ENCODE measurements around the gene PRSS50.
"Not testable (repeated sequence)": the region's sequence is repeated elsewhere in the genome, so short reads cannot be mapped to it uniquely, and the experiment has no call there.

Gene PRSS50

DNA sequence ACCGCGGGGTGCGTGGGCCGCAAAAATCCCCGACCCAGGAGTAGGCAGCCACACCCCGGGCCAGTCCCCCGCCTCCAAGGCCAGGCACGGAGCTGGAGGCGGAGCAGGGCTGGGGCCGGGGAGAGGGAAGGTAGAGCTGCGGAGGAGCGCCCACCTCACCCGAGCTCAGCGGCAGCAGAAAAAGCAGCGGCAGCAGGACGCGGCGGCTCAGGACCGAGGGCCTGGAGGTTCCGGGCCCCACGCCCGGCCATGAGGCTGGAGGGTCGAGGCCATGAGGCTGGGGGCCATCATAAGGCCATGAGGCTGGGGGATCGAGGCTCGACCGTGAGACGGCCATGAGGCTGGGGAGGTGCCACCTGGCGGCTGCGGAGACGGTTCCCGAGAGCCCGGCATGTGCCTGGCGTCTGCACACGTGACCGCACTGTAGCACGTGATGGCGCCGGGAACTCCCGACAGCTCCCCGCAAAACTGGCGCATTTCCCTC, 32.9 kb upstream of the PRSS50 start:
- TF ChIP-seq, protein P1, sequence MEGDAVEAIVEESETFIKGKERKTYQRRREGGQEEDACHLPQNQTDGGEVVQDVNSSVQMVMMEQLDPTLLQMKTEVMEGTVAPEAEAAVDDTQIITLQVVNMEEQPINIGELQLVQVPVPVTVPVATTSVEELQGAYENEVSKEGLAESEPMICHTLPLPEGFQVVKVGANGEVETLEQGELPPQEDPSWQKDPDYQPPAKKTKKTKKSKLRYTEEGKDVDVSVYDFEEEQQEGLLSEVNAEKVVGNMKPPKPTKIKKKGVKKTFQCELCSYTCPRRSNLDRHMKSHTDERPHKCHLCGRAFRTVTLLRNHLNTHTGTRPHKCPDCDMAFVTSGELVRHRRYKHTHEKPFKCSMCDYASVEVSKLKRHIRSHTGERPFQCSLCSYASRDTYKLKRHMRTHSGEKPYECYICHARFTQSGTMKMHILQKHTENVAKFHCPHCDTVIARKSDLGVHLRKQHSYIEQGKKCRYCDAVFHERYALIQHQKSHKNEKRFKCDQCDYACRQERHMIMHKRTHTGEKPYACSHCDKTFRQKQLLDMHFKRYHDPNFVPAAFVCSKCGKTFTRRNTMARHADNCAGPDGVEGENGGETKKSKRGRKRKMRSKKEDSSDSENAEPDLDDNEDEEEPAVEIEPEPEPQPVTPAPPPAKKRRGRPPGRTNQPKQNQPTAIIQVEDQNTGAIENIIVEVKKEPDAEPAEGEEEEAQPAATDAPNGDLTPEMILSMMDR (IDR thresholded peaks at IDR 0.05; ENCODE audit: control insufficient read depth, extremely low read depth, insufficient read depth), result no peak
- H3K4me3 ChIP-seq (ENCODE audit: low read depth, low read length), result no peak overlapping the region
- DNase-seq (ENCODE audit: low read depth), result no peak

DNA sequence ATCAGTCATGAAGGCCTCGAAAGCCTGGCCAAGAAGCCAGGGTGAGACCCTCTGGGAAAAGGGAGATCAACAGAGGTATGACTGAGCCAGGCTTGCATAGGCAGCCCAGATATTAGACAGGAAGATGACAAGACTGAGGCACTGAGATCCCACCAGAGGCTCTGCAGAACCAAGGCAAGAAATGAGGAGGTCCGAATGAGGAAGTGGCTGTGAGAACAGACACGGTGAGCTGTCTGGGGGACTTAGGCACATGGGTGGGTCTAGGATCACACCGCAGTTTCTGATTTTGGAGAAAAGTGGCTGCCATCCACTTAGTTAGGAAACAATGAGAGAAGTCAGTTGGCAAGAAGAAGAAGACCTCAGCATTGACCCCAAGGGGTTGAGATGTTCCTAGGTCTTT, 31.5 kb upstream of the PRSS50 start:
- DNase-seq (ENCODE audit: low read depth), result no peak
- TF ChIP-seq, protein P1 (IDR thresholded peaks at IDR 0.05; ENCODE audit: control insufficient read depth, extremely low read depth, insufficient read depth), result no peak

DNA sequence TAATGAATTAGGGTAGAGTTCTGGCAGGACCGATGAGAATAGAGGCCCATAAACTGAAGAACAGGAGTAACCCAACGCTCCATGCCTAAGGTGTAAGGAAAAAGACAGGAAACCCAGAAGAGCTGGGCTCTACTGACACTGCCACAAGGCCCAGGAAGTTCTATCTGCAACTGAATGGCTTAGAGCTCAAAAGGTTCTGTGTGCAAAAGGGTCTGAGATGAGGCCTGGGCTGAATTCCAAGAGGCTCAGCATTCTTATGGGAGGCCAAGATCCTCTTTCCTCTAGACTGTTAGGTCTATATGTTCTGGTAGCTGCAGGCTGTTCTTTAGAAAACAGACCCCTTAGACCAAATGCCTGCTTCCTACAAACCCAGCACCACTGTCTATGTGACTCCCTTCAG, 30.5 kb upstream of the PRSS50 start:
- TF ChIP-seq, protein P1 (IDR thresholded peaks at IDR 0.05; ENCODE audit: control insufficient read depth, extremely low read depth, insufficient read depth), result no peak
- no peak for DNase-seq (ENCODE audit: low read depth)
- H3K4me3 ChIP-seq (ENCODE audit: low read depth, low read length), result no peak overlapping the region

More for the DNA sequence above, 31.5 kb upstream of the PRSS50 start:
- H3K4me3 ChIP-seq (ENCODE audit: low read depth, low read length), result no peak overlapping the region

DNA sequence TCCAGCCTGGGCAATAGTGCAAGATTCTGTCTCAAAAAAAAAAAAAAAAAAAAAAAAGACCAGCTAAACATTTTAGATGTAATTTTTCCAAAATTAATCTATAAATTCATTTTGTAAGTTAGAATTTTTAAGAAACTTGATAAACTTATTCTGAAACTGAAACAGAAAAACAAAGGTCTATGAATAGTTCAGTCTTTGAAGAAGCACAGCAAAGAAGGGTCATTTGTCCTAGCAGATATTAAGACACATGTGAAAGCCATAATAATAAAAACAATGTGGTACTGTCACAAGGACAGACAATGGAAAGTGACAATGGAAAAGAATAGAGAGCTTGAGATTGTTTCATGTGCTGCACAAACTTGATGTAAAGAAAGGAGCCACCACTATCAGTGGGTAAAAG, 29.0 kb upstream of the PRSS50 start:
- TF ChIP-seq, protein P1 (IDR thresholded peaks at IDR 0.05; ENCODE audit: control insufficient read depth, extremely low read depth, insufficient read depth), result no peak
- H3K4me3 ChIP-seq (ENCODE audit: low read depth, low read length), result no peak overlapping the region
- DNase-seq (ENCODE audit: low read depth), result no peak

DNA sequence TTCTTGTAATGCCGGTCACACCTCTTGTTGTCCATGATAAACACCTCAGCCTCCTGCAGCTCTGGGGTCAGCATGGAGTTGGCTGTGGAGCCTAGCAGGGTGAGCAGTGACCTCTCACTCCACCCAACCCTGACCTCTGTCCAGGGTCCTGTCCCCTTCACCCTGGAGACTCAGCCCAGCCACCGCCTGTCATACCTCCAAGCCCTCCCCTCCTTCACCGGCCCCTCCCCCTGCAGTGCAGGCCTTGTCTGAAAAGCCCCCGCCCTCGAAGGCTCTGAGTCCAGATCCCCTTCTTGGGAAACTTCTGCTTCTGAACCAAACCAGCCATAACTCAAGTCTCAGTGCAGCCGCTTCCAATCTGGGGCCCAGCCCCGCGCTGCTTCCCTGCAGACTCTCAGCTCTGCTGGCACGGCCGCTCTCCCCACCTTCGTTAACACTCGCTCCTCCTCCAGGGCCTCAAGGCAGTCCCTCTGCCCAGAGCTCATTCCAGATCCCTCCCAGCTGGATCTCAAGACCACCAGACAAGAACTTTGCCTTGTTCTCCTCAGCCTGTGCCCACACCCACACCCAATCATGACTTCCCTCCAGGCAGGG, 25.4 kb upstream of the PRSS50 start:
- no peak for DNase-seq (ENCODE audit: low read depth)
- no peak overlapping the region for H3K4me3 ChIP-seq (ENCODE audit: low read depth, low read length)
- TF ChIP-seq, protein P1 (IDR thresholded peaks at IDR 0.05; ENCODE audit: control insufficient read depth, extremely low read depth, insufficient read depth), result no peak

DNA sequence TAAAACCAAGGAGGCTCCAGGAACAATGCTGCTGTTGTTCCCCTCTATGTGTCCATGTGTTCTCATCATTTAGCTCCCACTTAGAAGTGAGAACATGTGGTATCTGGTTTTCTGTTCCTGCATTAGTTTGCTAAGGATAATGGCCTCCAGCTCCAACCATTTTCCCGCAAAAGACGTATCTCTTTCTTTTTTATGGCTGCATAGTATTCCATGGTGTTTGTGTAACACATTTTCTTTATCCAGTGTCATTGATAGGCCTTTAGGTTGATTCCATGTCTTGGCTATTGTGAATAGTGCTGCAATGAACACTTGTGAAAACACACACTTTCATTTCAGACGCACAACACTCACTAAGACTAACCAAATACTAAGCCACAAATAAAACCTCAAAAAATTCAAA, 21.9 kb upstream of the PRSS50 start:
- DNase-seq (ENCODE audit: low read depth); H3K4me3 ChIP-seq (ENCODE audit: low read depth, low read length): not testable (repeated sequence)

DNA sequence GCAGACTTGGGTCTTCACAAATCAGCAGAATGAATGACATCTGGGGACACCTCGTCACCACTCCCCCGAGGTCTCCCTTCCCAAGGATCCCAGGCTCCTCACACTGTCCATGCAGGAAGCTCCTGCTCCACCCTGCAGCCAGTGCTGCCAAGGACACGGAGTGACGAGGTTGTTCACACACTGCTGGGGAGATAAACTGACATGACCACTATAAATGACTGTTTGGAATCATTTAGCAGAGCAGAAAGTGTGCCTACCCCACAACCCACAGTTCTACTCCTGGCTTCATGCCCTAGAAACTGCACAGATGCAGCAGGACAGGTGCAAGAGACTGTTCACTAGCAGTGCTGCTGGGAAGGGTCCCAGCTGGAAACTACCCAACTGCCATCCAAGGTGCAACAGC, 19.7 kb upstream of the PRSS50 start:
- DNase-seq (ENCODE audit: low read depth), result no peak
- TF ChIP-seq, protein P1 (IDR thresholded peaks at IDR 0.05; ENCODE audit: control insufficient read depth, extremely low read depth, insufficient read depth), result no peak

More for the DNA sequence above, 19.7 kb upstream of the PRSS50 start:
- H3K4me3 ChIP-seq (ENCODE audit: low read depth, low read length), result no peak overlapping the region
